Measurements from ENCODE around the gene OTOG.

Gene OTOG

GRCh38 chr11:17547051-17547577 is at the start of gene OTOG:
Gene OTOG (plus strand): TSS chr11:17547259. CDS start chr11:17547373, 114 bp downstream.
- peaks cover 0 to 3% of the 10 kb centered on the region in 2 donors for H3K9me3 Mint-ChIP-seq
- ATAC-seq (replicated peaks) (no peak), DNase-seq (no peak)
- peaks cover 0 to 1% of the 10 kb centered on the region in 2 donors for H3K36me3 Mint-ChIP-seq
- peak within 1 kb of the TSS; percentile 81 for H3K27ac Mint-ChIP-seq
- no peak within 1 kb of the TSS for H3K4me3 Mint-ChIP-seq
- H3K27me3 Mint-ChIP-seq: peaks cover 49 to 70% of the 10 kb centered on the region in 2 donors
- H3K4me1 Mint-ChIP-seq: peaks cover 0 to 2% of the 10 kb centered on the region in 2 donors

- DNase-seq (no peak), ATAC-seq (replicated peaks) (peak in 1 of 2 donors; percentile 30)
- Mint-ChIP-seq H3K4me1 (no peaks in the 10 kb centered on the region), H3K27me3 (peaks cover 9 to 11% of the 10 kb centered on the region in 2 donors), H3K9me3 (no peaks in the 10 kb centered on the region), H3K4me3 (no peak overlapping the region), H3K36me3 (no peaks in the 10 kb centered on the region), H3K27ac (no peak overlapping the region)
Observed at GRCh38 chr11:17498058-17498457, 49.0 kb upstream of the OTOG start.

GRCh38 chr11:17498475-17498874 is 48.6 kb upstream of the OTOG start:
- DNase-seq: no peak

GRCh38 chr11:17500673-17501072 is 46.4 kb upstream of the OTOG start:
- Mint-ChIP-seq H3K9me3 (no peaks in the 10 kb centered on the region), H3K36me3 (no peaks in the 10 kb centered on the region), H3K4me1 (peaks cover 2 to 8% of the 10 kb centered on the region in 2 donors), H3K4me3 (no peak overlapping the region), H3K27me3 (peaks cover 0 to 9% of the 10 kb centered on the region in 2 donors), H3K27ac (no peak overlapping the region)
- DNase-seq (no peak), ATAC-seq (replicated peaks) (no peak)

More at GRCh38 chr11:17498475-17498874, 48.6 kb upstream of the OTOG start:
- H3K9me3 Mint-ChIP-seq: no peaks in the 10 kb centered on the region
- H3K4me3 Mint-ChIP-seq: no peak overlapping the region
- H3K4me1 Mint-ChIP-seq: no peaks in the 10 kb centered on the region
- peak in 1 of 2 donors; percentile 33 for ATAC-seq (replicated peaks)
- H3K36me3 Mint-ChIP-seq: no peaks in the 10 kb centered on the region
- H3K27me3 Mint-ChIP-seq: peaks cover 9% of the 10 kb centered on the region in 2 donors
- H3K27ac Mint-ChIP-seq: no peak overlapping the region

GRCh38 chr11:17502630-17503029 is 44.4 kb upstream of the OTOG start:
- Mint-ChIP-seq H3K36me3 (no peaks in the 10 kb centered on the region), H3K4me3 (no peak overlapping the region), H3K27ac (no peak overlapping the region), H3K4me1 (peaks cover 5 to 8% of the 10 kb centered on the region in 2 donors), H3K9me3 (no peaks in the 10 kb centered on the region), H3K27me3 (peaks cover 0 to 13% of the 10 kb centered on the region in 2 donors)
- DNase-seq (no peak), ATAC-seq (replicated peaks) (no peak)

- Mint-ChIP-seq H3K27ac (no peak overlapping the region), H3K4me1 (peaks cover 5 to 8% of the 10 kb centered on the region in 2 donors), H3K27me3 (peaks cover 7 to 19% of the 10 kb centered on the region in 2 donors), H3K9me3 (no peaks in the 10 kb centered on the region), H3K4me3 (no peak overlapping the region), H3K36me3 (no peaks in the 10 kb centered on the region)
- DNase-seq (peak; percentile 73), ATAC-seq (replicated peaks) (peak; percentile 83 to 86)
Observed at GRCh38 chr11:17504330-17505107, 42.5 kb upstream of the OTOG start.

GRCh38 chr11:17505146-17505545 is 41.9 kb upstream of the OTOG start:
- ATAC-seq (replicated peaks): no peak
- H3K27me3 Mint-ChIP-seq: peaks cover 11 to 20% of the 10 kb centered on the region in 2 donors
- no peaks in the 10 kb centered on the region for H3K36me3 Mint-ChIP-seq
- no peaks in the 10 kb centered on the region for H3K9me3 Mint-ChIP-seq
- H3K4me3 Mint-ChIP-seq: no peak overlapping the region
- no peak overlapping the region for H3K27ac Mint-ChIP-seq
- H3K4me1 Mint-ChIP-seq: peaks cover 5 to 8% of the 10 kb centered on the region in 2 donors
- no peak for DNase-seq

- DNase-seq: no peak
- no peaks in the 10 kb centered on the region for H3K36me3 Mint-ChIP-seq
- peaks cover 5 to 8% of the 10 kb centered on the region in 2 donors for H3K4me1 Mint-ChIP-seq
- no peak overlapping the region for H3K4me3 Mint-ChIP-seq
- no peak for ATAC-seq (replicated peaks)
- peaks cover 20% of the 10 kb centered on the region in 2 donors for H3K27me3 Mint-ChIP-seq
- H3K9me3 Mint-ChIP-seq: no peaks in the 10 kb centered on the region
- no peak overlapping the region for H3K27ac Mint-ChIP-seq
Observed at GRCh38 chr11:17506314-17506713, 40.7 kb upstream of the OTOG start.

- DNase-seq (peak; percentile 7), ATAC-seq (replicated peaks) (peak; percentile 60 to 63)
- Mint-ChIP-seq H3K27me3 (peaks cover 19 to 24% of the 10 kb centered on the region in 2 donors), H3K4me1 (peaks cover 5 to 8% of the 10 kb centered on the region in 2 donors), H3K9me3 (no peaks in the 10 kb centered on the region), H3K27ac (no peak overlapping the region), H3K4me3 (no peak overlapping the region), H3K36me3 (no peaks in the 10 kb centered on the region)
Observed at GRCh38 chr11:17506942-17507341, 40.1 kb upstream of the OTOG start.

- Mint-ChIP-seq H3K27me3 (peaks cover 19 to 28% of the 10 kb centered on the region in 2 donors), H3K4me3 (no peak overlapping the region), H3K4me1 (peaks cover 5 to 8% of the 10 kb centered on the region in 2 donors), H3K9me3 (no peaks in the 10 kb centered on the region), H3K36me3 (no peaks in the 10 kb centered on the region), H3K27ac (no peak overlapping the region)
- no peak for DNase-seq
- ATAC-seq (replicated peaks): no peak
Observed at GRCh38 chr11:17507773-17508172, 39.3 kb upstream of the OTOG start.

GRCh38 chr11:17508306-17508705 is 38.8 kb upstream of the OTOG start:
- no peak for ATAC-seq (replicated peaks)
- DNase-seq: no peak
- H3K27me3 Mint-ChIP-seq: peaks cover 19 to 33% of the 10 kb centered on the region in 2 donors
- no peak overlapping the region for H3K27ac Mint-ChIP-seq
- no peaks in the 10 kb centered on the region for H3K9me3 Mint-ChIP-seq
- no peaks in the 10 kb centered on the region for H3K36me3 Mint-ChIP-seq
- H3K4me3 Mint-ChIP-seq: no peak overlapping the region
- peaks cover 5 to 8% of the 10 kb centered on the region in 2 donors for H3K4me1 Mint-ChIP-seq

GRCh38 chr11:17508791-17509190 is 38.3 kb upstream of the OTOG start:
- Mint-ChIP-seq H3K9me3 (no peaks in the 10 kb centered on the region), H3K4me1 (peaks cover 8% of the 10 kb centered on the region in 2 donors), H3K4me3 (no peak overlapping the region), H3K36me3 (no peaks in the 10 kb centered on the region), H3K27me3 (peaks cover 23 to 38% of the 10 kb centered on the region in 2 donors), H3K27ac (no peak overlapping the region)
- no peak for ATAC-seq (replicated peaks)
- no peak for DNase-seq

GRCh38 chr11:17510507-17511206 is 36.4 kb upstream of the OTOG start:
- no peak overlapping the region for H3K4me3 Mint-ChIP-seq
- ATAC-seq (replicated peaks) (no peak), DNase-seq (no peak)
- H3K27me3 Mint-ChIP-seq: peaks cover 23 to 38% of the 10 kb centered on the region in 2 donors
- peaks cover 0 to 6% of the 10 kb centered on the region in 2 donors for H3K4me1 Mint-ChIP-seq
- H3K27ac Mint-ChIP-seq: no peak overlapping the region
- H3K9me3 Mint-ChIP-seq: no peaks in the 10 kb centered on the region
- H3K36me3 Mint-ChIP-seq: no peaks in the 10 kb centered on the region

GRCh38 chr11:17511571-17511970 is 35.5 kb upstream of the OTOG start:
- Mint-ChIP-seq H3K27me3 (peaks cover 21 to 45% of the 10 kb centered on the region in 2 donors), H3K36me3 (no peaks in the 10 kb centered on the region), H3K27ac (no peak overlapping the region), H3K9me3 (no peaks in the 10 kb centered on the region), H3K4me3 (no peak overlapping the region), H3K4me1 (peaks cover 0 to 5% of the 10 kb centered on the region in 2 donors)
- ATAC-seq (replicated peaks) (no peak), DNase-seq (no peak)
